CD4-positive, alpha-beta T cell treated with Interleukin-17A for 4 hours (primary cell): ENCODE results near the gene HBM.
"Not testable (repeated sequence)": the region's sequence is repeated elsewhere in the genome, so short reads cannot be mapped to it uniquely, and the experiment has no call there.

Experiments
- DNase-seq: peaks from one replicate; pipeline ENCODE4 v3.0.0-alpha.2; 2020; ENCODE audit warnings: mixed read lengths

HBM gene

GRCh38 chr16:188674-189073, 22.9 kb downstream of the HBM start:
- peak; percentile 37 for DNase-seq

- DNase-seq: no peak
Observed at GRCh38 chr16:189604-190186, 23.9 kb downstream of the HBM start.

- no peak for DNase-seq
Observed at GRCh38 chr16:191831-192230, 26.1 kb downstream of the HBM start.

GRCh38 chr16:192686-193085, 26.9 kb downstream of the HBM start:
- no peak for DNase-seq

- no peak for DNase-seq
Observed at GRCh38 chr16:193441-193840, 27.7 kb downstream of the HBM start.

GRCh38 chr16:194516-194915, 28.7 kb downstream of the HBM start:
- DNase-seq: no peak

GRCh38 chr16:200388-200787, 34.6 kb downstream of the HBM start:
- no peak for DNase-seq

- DNase-seq: no peak
Observed at GRCh38 chr16:203246-203645, 37.5 kb downstream of the HBM start.

GRCh38 chr16:204046-204445, 38.3 kb downstream of the HBM start:
- not testable (repeated sequence) for DNase-seq

GRCh38 chr16:209359-209758, 43.6 kb downstream of the HBM start:
- DNase-seq: not testable (repeated sequence)

GRCh38 chr16:211631-212180, 45.9 kb downstream of the HBM start:
- not testable (repeated sequence) for DNase-seq

- DNase-seq: no peak
Observed at GRCh38 chr16:212999-213398, 47.2 kb downstream of the HBM start.
